Measurements from ENCODE around the gene EHD4.

The EHD4 gene

GRCh38 chr15:41980654-41981323, 8.4 kb upstream of the EHD4 start:
- no peak for DNase-seq (ENCODE audit: low read depth)

- DNase-seq (ENCODE audit: low read depth), result no peak
Observed at GRCh38 chr15:41979493-41980266, 7.3 kb upstream of the EHD4 start.

- no peak for DNase-seq (ENCODE audit: low read depth)
Observed at GRCh38 chr15:41978534-41978933, 6.2 kb upstream of the EHD4 start.

GRCh38 chr15:41977757-41978383, 5.5 kb upstream of the EHD4 start:
- DNase-seq (ENCODE audit: low read depth), result no peak

GRCh38 chr15:41975669-41976068, 3.3 kb upstream of the EHD4 start:
- no peak for DNase-seq (ENCODE audit: low read depth)

GRCh38 chr15:41974041-41974440, 1.7 kb upstream of the EHD4 start:
- DNase-seq (ENCODE audit: low read depth), result no peak

- DNase-seq (ENCODE audit: low read depth), result no peak
Observed at GRCh38 chr15:41971895-41972252, 483 bp downstream of the EHD4 start.

- peak; percentile 14 for DNase-seq (ENCODE audit: low read depth)
Observed at GRCh38 chr15:41971089-41971894, 1.1 kb downstream of the EHD4 start.

- DNase-seq (ENCODE audit: low read depth), result no peak
Observed at GRCh38 chr15:41970456-41970855, 1.9 kb downstream of the EHD4 start.

- no peak for DNase-seq (ENCODE audit: low read depth)
Observed at GRCh38 chr15:41969851-41970431, 2.4 kb downstream of the EHD4 start.

GRCh38 chr15:41968701-41969100, 3.7 kb downstream of the EHD4 start:
- no peak for DNase-seq (ENCODE audit: low read depth)

GRCh38 chr15:41967506-41968206, 4.7 kb downstream of the EHD4 start:
- no peak for DNase-seq (ENCODE audit: low read depth)

GRCh38 chr15:41966920-41967465, 5.4 kb downstream of the EHD4 start:
- DNase-seq (ENCODE audit: low read depth), result no peak

- no peak for DNase-seq (ENCODE audit: low read depth)
Observed at GRCh38 chr15:41966414-41966812, 5.9 kb downstream of the EHD4 start.

- DNase-seq (ENCODE audit: low read depth), result no peak
Observed at GRCh38 chr15:41965441-41966413, 6.6 kb downstream of the EHD4 start.

GRCh38 chr15:41961595-41962202, 10.7 kb downstream of the EHD4 start:
- no peak for DNase-seq (ENCODE audit: low read depth)

GRCh38 chr15:41961001-41961518, 11.3 kb downstream of the EHD4 start:
- no peak for DNase-seq (ENCODE audit: low read depth)

GRCh38 chr15:41958002-41958420, 14.3 kb downstream of the EHD4 start:
- no peak for DNase-seq (ENCODE audit: low read depth)

Measured in HS-27A (cell line).